GM12892 (cell line): Measurements from ENCODE around the gene CTBP2.

Source experiments
- POLR2A ChIP-seq: IDR thresholded peaks from 2 replicates; pipeline ENCODE4 v1.6.1; 2011; ENCODE audit warnings: low read depth, low read length, control low read depth
- POLR2AphosphoS5 ChIP-seq: IDR thresholded peaks from 2 replicates; pipeline ENCODE4 v1.6.1; 2011; ENCODE audit warnings: low read depth, low read length, control low read depth

DNA sequence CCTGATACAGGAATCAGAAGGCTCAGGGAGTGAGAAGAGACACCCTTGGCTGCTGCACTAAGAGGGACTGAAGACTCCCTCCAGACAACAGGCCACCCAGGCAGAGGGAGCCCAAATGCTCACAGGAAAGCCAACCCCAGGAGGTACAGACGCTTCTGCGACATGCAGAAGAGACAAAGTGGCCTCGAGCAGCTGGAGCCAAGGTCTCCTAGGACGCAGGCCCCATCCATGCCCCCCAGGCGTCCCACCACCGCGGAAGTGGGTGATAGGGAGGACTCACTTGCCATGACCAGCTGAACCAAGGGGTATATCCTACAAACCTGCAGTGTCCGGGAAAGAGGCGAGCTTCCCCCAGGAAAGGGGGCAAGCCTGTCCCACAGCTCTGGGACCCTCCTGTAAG, 56.9 kb downstream of the CTBP2 start:
- no peak for TF ChIP-seq POLR2A
- TF ChIP-seq POLR2AphosphoS5 = no peak
